GM12801 (cell line): ENCODE results near the gene ACAT2.

Experiments used
- CTCF ChIP-seq: IDR thresholded peaks from one replicate; pipeline ENCODE4 v1.5.1; 2011; ENCODE audit warnings: control low read depth; ENCODE audit not compliant: insufficient read length; ENCODE audit errors: extremely low read depth

Gene ACAT2

GRCh38 chr6:159727717-159728445, 34.0 kb upstream of the ACAT2 start:
- no peak for TF ChIP-seq CTCF

- no peak for TF ChIP-seq CTCF
Measured at GRCh38 chr6:159728531-159728964, 33.3 kb upstream of the ACAT2 start.

- no peak for TF ChIP-seq CTCF
Measured at GRCh38 chr6:159729598-159730331, 32.1 kb upstream of the ACAT2 start.

GRCh38 chr6:159730332-159730676, 31.5 kb upstream of the ACAT2 start:
- no peak for TF ChIP-seq CTCF

- TF ChIP-seq CTCF: no peak
Measured at GRCh38 chr6:159736908-159737307, 24.9 kb upstream of the ACAT2 start.

GRCh38 chr6:159739341-159739740, 22.5 kb upstream of the ACAT2 start:
- TF ChIP-seq CTCF: no peak

GRCh38 chr6:159742165-159742564, 19.7 kb upstream of the ACAT2 start:
- TF ChIP-seq CTCF: no peak
